GM06990 (cell line): ENCODE data around the gene FAM120B.

Source experiments
- DNase-seq: peaks from one replicate; pipeline ENCODE4 v3.0.0-alpha.2; 2011; ENCODE audit not compliant: insufficient read length; ENCODE audit errors: extremely low read depth
- H3K27me3 ChIP-seq: replicated peaks from 2 replicates; pipeline ENCODE4 v1.6.0; 2011; ENCODE audit warnings: low read length; ENCODE audit not compliant: control insufficient read depth, insufficient read depth
- H3K36me3 ChIP-seq: 2 replicates; pipeline ENCODE4 v1.5.1; 2011; ENCODE audit warnings: low read length; ENCODE audit not compliant: control insufficient read depth, insufficient read depth
- H3K4me3 ChIP-seq: replicated peaks from 2 replicates; pipeline ENCODE4 v1.5.1; 2011; ENCODE audit warnings: low read depth, mild to moderate bottlenecking, control low read depth, low read length
- TF ChIP-seq, protein P1 (sequence below): IDR thresholded peaks from 2 replicates; pipeline ENCODE4 v1.5.1; 2011; ENCODE audit warnings: low read length, control low read depth, mild to moderate bottlenecking, inconsistent platforms; ENCODE audit not compliant: insufficient read depth, poor library complexity, severe bottlenecking

Gene FAM120B

DNA sequence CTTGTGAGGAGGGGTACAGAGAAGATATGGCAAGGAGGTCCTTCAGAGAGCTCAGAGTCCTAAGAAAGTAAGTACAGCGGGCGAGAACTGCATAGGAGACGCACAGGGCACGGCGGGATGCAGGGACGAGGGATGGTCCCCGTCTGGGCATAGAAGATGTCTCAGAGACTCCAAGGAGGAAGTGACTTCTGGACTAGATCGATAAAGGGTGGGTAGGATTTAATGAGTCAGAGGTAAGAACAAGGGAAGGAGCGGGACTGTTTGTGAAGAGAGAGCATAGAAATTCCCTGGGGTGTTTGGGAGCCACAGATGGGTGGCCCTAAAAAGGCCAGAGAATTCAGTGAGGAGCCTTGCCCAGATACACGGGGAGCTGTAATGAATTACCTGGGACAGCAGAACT, 69.1 kb downstream of the FAM120B start:
- H3K27me3 ChIP-seq, result no peaks in the 10 kb centered on the region
- TF ChIP-seq, protein P1, sequence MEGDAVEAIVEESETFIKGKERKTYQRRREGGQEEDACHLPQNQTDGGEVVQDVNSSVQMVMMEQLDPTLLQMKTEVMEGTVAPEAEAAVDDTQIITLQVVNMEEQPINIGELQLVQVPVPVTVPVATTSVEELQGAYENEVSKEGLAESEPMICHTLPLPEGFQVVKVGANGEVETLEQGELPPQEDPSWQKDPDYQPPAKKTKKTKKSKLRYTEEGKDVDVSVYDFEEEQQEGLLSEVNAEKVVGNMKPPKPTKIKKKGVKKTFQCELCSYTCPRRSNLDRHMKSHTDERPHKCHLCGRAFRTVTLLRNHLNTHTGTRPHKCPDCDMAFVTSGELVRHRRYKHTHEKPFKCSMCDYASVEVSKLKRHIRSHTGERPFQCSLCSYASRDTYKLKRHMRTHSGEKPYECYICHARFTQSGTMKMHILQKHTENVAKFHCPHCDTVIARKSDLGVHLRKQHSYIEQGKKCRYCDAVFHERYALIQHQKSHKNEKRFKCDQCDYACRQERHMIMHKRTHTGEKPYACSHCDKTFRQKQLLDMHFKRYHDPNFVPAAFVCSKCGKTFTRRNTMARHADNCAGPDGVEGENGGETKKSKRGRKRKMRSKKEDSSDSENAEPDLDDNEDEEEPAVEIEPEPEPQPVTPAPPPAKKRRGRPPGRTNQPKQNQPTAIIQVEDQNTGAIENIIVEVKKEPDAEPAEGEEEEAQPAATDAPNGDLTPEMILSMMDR, result no peak
- no peak for DNase-seq

DNA sequence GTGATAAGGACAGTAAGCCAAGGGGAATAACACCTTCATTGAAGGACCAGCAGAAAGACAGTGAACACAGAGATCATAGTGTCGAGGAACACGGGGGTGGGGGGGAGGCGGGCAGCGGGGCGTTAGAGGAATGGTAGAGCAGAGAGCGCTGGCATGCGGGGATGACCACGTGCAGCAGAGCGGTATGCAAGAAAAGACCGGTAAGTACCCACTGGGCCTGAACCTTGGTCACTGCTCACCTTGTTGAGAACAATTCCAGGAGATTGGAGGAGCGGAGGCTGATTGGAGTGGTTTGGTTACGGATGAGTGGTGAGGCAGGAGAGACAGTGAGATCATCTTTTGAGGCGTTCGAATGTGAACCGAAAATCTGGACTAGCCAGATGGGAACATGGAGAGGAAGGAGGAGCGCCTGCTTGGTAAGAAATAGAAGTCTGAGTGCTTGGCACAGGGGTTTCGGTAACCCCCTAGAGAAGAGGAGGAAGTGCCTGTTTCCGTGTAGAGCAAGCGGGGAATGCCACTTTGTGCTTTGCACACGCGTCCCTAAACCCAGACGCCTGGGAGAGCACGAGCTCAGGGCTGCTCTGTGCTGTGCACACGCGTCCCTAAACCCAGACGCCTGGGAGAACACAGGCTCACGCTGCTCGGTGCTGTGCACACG, 70.0 kb downstream of the FAM120B start:
- peaks cover 1% of the 10 kb centered on the region for H3K36me3 ChIP-seq
- TF ChIP-seq, protein P1, result no peak
- DNase-seq, result no peak
- no peaks in the 10 kb centered on the region for H3K27me3 ChIP-seq
- H3K4me3 ChIP-seq, result no peak overlapping the region

More for the DNA sequence above, 69.1 kb downstream of the FAM120B start:
- H3K4me3 ChIP-seq, result no peak overlapping the region
- H3K36me3 ChIP-seq, result peaks cover 1% of the 10 kb centered on the region

DNA sequence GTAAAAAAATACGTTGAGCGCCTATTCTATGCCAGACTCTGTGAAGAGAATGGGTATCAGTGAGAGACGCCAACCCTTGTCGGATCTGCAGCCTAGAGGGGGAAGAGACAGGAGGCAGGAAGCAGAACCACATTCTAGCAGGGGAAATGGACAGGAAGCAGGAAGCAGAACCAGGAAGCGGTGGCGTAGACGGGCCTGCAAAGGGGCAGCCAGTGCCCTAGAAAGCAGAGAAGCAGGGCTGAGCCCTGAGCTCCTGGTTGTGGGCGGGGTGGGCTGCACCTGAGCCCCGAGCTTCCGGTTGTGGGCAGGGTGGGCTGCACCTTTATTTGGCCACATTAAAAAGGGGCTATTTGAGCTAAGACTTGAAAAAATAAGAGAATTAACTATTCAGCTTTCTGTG, 71.9 kb downstream of the FAM120B start:
- DNase-seq, result no peak
- H3K27me3 ChIP-seq, result no peaks in the 10 kb centered on the region
- peaks cover 1% of the 10 kb centered on the region for H3K36me3 ChIP-seq
- H3K4me3 ChIP-seq, result no peak overlapping the region
- TF ChIP-seq, protein P1, result no peak

DNA sequence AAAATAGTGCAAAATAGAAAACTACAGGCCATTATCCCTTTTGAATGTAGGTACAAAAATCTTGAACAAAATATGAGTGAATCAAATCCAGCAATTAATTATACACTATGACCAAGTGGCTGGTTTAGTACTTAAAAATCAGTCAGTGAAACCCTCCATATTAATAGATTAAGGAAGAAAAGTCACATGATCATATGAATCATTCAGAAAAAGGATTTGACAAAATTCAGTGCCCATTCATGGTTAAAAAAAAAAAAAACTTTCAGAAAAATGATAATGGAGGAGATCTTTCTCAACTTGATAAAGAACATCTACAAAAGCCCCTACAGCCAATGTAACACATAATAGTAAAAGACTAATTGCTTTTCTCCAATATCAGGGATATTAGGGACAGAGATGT, 75.0 kb downstream of the FAM120B start:
- TF ChIP-seq, protein P1, result no peak
- Histone ChIP-seq H3K36me3 (no peaks in the 10 kb centered on the region), H3K4me3 (no peak overlapping the region), H3K27me3 (no peaks in the 10 kb centered on the region)
- no peak for DNase-seq

DNA sequence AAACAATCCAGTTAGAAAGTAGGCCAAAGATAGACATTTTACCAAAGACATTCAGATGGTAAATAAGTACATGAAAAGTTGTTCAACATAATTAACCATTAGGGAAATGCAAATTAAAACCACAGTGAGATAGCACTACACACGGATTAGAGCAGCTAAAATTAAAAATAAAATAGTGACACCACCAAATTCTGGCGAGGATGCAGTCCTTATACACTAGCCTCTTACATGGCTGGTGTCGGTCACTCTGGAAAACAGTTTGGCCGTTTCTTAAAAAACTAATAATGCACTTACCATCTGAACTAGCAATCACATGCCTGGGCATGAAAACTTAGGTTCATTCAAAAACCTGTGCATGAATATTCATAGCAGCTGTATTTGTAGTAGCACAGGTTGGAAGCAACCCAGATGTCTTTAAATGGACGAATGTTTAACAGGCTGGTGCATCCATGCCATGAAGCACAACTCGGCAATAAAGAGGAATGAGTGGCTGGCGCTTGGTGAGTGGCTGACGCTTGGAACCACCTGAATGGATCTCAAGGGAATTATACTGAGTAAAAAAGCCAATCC, 77.0 kb downstream of the FAM120B start:
- H3K4me3 ChIP-seq, result no peak overlapping the region
- no peak for DNase-seq
- H3K36me3 ChIP-seq, result peaks cover 1% of the 10 kb centered on the region; the same call in 1 of the 2 replicates
- no peaks in the 10 kb centered on the region for H3K27me3 ChIP-seq
- TF ChIP-seq, protein P1, result no peak
